GM23248 (cell line): ENCODE measurements around the gene CFAP61.

Experiments used
- EZH2 ChIP-seq: fragments of 200-600 bp; sonication (generic); IDR thresholded peaks from 2 replicates; pipeline ENCODE4 v1.6.1; 2018; ENCODE audit warnings: antibody characterized with exemption, mild to moderate bottlenecking; ENCODE audit not compliant: insufficient read depth, poor library complexity, severe bottlenecking
- EZH2phosphoT487 ChIP-seq: fragments of 200-600 bp; sonication (generic); IDR thresholded peaks from 2 replicates; pipeline ENCODE4 v1.6.1; 2018; ENCODE audit warnings: antibody characterized with exemption, moderate library complexity, mild to moderate bottlenecking, low read depth; ENCODE audit not compliant: insufficient read depth

DNA sequence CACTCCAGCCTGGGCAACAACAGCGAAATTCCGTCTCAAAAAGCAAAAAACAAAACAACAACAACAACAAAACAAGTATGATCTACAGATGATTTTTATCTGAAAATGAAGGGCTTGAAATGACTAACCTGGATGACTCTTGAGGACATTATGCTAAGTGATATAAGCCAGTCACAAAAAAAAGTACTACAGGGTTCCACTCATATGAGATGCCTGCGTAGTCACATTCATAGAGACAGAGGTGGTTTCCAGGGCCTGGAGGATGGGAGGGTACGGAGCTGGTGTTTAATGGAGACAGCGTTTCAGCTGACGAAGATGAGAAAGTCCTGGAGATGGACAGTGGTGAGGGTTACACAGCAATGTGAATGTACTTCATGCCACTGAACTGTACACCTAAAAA is 307.3 kb downstream of the CFAP61 start:
- TF ChIP-seq EZH2 (no peak), EZH2phosphoT487 (no peak)
